Glomerular visceral epithelial cell (primary cell): Measurements from ENCODE around the gene ABCA2.
"Not testable (repeated sequence)": the region's sequence is repeated elsewhere in the genome, so short reads cannot be mapped to it uniquely, and the experiment has no call there.

ENCODE experiments used
- DNase-seq: peaks from one replicate; pipeline ENCODE4 v3.0.0-alpha.2; 2016; ENCODE audit errors: extremely low spot score

The ABCA2 gene

GRCh38 chr9:137015976-137016375, 12.1 kb downstream of the ABCA2 start:
- no peak for DNase-seq

- no peak for DNase-seq
Measured at GRCh38 chr9:137015540-137015930, 12.5 kb downstream of the ABCA2 start.

- no peak for DNase-seq
Measured at GRCh38 chr9:137014776-137015539, 13.1 kb downstream of the ABCA2 start.

DNA sequence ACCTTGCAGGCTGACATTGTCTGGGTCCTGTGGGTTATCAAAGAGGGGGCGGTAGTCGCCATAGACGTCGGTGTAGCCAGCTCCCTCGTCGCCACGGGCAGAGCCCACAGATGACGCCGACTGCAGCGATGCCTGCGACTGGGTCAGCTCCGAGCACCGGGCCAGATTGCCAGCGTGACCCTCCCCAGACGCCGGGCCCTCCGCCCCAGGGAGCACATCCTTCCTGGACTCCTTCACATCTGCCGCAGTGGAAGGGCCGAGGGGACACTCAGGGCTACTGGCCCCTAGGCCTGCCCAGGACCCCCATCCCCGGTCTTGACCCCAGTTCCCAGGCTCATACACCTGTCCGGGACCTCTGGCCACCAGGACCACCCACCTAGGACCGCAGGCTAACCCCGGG, 13.9 kb downstream of the ABCA2 start:
- DNase-seq, result no peak

GRCh38 chr9:137013571-137013940, 14.5 kb downstream of the ABCA2 start:
- DNase-seq, result no peak

DNA sequence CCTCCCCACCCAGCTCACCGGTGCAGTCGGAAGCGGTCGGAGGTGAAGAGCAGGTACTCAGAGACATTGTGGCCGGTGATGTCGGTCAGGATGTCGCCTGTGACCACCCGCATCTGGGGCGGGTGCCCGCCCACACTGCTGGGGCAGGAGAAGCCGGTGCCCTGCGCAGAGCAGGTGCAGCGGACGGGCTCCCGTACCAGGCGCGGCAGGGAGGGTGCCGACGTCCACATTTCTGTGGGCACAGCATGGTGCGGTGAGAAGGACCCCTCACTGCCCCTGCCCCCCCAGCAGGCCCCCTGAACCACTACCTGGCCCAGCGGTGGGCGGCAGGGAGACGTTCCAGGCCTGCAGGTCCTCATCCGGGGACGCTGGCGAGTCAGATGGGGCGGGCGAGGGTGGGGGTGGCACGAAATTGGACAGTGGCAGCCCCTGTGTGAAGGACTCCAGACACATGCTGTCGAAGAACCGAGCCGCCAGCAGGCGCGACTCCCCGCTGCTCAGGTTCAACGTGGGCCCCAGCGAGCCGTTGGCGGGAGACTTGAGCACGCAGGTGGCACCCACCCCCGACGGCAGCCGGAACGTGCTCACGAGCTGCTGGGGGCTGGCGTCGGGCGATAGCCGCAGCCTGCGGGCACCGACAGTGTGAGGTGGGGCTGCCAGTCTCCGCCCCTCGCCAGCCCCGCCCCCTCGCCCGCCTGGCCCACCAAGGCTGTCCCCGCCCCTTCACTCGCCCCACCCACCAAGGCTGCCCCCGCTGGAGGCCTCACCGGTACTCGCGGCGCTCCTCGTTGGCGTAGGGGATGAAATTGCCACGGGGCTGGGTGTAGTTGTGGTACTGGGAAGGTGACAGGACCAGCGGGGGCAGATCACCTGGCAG, 15.1 kb downstream of the ABCA2 start:
- no peak for DNase-seq

GRCh38 chr9:137011907-137012675, 15.9 kb downstream of the ABCA2 start:
- DNase-seq, result no peak

DNA sequence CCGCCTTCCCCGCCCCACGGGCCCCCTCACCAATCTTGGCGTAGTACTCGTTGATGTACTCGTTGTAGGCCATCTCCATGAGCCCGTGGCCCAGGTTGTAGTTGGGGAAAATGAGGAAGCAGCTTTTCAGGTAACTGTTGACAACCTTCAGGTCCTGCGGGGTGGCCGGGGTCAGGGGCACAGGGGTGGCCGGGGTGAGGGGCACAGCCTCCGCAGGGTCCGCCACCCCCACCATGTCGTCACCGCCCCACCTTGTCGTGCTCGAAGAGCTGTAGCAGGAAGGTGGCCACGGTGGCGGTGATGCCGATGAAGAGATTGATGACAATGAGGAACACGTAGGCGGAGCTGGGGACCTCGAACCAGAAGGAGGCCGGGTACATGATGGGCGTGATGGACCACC, 16.9 kb downstream of the ABCA2 start:
- no peak for DNase-seq

- DNase-seq, result no peak
Measured at GRCh38 chr9:137009938-137010732, 17.9 kb downstream of the ABCA2 start.

- no peak for DNase-seq
Measured at GRCh38 chr9:137009217-137009616, 18.8 kb downstream of the ABCA2 start.

DNA sequence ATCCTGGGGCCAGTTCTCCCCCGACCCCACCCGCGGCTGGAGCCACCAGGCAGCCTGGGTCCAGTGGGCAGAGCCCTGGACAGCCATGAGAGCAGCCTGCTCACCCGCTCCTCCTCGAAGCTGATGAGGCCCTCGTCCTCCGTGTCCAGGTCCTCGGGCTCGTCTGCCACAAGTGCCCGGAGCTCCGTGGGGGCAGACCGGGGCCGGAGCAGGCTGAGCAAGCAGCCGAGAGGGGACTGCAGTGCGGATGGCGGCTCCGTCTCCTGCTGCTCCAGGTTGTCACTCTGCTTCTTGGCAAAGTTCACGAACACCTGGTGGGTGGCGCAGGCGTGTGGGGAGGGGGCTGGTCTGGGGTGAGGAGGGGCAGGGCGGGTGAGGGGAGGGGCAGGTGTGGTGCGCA, 19.7 kb downstream of the ABCA2 start:
- DNase-seq, result no peak

DNA sequence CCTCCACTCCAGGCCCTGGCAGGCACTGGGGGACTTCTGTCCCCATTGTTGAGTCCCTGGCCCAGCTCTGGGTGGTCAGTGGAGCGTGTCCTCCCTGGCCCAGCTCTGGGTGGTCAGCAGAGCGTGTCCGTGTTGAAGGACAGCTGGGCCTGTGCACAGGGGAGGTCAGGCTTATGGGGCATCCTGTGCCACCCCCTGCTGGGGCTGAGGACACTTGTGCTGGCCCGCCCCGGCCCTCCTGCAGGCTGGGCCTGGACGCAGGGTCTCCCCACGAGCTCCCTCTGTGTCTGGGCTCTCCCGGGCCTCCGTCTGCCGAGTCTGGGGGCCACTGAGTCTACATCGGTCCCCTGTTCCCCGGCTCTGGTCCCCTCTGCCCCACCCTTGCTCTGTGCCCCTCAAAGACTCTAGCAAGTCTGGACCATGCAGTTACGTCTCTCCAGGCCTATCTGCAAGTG, 20.2 kb downstream of the ABCA2 start:
- peak; percentile 19 for DNase-seq

DNA sequence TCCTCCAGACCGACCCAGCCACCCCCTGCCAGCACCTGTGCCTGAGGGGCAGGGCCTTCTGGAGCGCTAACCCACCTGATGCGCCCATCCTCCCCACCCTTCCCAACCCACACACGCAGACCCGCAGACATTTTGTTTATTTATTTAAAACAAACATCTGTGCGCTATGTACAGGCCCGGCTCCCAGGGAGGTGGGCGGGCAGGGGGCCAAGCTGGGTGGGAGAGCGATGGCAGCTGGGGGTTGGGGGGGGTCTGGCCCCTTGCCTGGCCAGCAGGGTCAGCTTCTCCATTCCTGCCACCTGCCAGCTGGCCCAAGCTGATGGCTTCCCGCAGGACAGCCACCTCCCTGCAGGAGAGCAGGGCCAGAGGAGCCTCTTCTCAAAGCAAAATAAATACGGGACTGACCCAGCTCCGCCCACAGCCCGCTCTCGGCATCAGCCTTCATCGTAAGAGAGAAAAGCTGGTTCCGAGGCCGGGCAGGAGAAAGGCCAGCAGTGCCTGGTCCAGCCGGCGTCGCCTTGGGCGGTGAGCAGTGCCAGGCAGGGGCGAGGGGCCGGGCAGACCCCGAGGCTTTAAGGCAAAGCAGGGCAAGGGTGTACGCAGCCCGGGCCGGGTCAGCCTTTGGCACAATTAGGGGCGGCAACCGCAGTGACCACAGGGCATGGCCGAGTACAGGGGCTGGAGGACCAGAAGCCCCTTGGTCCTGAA, 20.8 kb downstream of the ABCA2 start:
- DNase-seq, result no peak

DNA sequence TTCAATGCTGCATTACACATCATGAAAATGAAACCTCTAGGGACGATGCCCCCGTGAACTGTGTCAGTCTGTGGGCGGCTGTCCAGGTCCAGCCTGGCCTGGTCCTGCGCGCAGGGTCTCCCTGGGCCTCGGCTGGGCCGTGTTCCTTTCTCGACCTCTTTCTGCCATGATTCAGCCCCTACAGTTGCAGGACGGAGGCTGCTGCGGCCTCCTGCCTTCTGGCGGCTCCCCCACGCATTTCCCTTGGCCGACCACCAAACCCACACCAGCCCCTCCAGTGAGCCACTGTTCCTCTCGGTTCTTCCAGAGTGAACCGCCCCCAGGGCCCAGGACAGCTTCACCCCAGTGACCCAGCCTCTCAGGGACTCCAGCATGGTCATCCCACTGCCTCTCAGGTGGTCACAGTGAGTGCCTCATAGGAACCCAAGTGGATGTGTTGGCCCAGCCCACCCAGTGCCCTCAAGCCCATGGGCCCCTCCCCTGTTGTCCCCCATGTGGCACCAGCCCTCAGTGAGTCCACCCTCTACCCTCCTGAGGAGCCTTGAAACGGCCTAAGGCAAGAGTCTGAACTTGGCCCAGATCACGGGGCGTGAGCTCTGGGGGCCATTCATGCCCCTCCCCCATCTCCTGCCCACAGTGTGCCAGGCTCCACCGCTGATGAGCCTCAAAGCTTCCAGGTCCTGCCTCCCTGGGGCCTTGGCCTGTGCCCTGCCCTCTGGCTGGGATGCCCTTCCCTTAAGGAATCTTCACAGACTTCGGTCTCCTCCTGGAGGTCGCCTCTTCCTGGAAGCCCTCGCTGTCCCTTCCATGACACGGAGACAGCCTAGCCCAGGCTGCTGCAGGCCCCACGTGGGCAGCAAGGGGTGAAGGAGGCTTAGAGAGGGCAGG, 21.7 kb downstream of the ABCA2 start:
- DNase-seq, result no peak

DNA sequence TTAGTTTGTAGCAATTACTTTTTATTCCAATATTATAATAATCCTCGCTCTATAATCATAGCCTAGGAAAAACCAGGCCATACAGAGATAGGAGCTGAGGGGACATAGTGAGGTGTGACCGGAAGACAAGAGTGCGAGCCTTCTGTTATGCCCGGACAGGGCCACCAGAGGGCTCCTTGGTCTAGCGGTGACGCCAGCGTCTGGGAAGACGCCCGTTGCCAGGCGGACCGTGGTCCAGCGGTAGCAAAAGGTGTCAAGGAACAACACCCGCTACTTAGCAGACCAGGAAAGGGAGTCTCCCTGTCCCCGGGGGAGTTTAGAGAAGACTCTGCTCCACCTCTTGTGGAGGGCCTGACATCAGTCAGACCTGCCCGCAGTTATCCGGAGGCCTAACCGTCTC, 23.8 kb downstream of the ABCA2 start:
- DNase-seq, result not testable (repeated sequence)

DNA sequence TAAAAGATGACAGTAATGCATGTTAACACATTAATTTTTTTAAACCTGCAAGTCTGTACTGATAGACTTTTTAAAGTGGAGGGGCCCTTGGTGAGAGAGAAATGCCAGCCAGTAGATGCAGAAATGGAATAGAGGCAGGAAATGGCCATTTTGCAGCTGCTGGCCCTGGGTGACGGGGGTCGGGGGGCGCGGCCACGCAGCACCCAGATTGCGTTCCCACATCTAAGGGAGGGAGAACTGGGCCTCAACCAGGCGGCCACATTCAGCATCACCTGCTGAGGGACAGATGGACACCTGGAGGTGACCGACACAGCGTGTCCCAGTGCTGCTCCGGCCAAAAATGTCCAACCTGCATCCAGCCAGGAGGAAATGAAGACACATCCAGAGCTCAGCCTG, 25.4 kb downstream of the ABCA2 start:
- no peak for DNase-seq

DNA sequence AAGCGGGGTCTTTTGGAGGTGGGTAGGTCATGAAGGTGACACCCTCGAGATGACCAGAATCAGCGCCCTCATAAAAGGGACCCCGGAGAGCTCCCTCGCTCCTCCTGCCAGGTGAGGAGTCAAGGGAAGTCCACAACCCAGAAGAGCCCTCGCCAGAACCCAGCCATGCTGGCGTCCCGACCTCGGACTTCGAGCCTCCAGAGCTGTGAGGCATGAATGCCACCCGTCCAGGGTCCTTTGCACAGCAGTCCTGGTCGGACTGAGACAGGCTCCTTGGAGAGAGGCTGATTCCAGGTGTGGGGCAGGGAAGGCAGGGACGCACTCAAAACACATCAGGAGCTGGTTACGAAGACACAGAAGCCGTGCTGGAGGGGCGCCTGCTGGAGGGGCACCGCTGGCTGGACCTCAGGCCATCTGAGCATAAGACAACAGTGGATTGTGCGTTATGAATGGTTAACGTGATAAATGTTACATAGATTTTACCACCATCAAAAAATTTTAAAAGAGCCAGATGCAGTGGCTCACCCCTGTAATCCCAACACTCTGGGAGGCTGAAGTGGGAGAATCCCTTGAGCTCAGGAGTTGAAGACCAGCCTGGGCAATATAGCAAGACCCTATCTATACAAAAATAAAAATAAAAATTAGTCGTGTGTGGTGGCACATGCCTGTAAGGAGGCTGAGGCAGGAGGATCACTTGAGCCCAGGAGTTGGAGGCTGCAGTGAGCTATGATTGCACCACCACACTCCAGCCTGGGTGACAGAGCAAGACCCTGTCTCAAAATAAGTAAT, 26.0 kb downstream of the ABCA2 start:
- no peak for DNase-seq

DNA sequence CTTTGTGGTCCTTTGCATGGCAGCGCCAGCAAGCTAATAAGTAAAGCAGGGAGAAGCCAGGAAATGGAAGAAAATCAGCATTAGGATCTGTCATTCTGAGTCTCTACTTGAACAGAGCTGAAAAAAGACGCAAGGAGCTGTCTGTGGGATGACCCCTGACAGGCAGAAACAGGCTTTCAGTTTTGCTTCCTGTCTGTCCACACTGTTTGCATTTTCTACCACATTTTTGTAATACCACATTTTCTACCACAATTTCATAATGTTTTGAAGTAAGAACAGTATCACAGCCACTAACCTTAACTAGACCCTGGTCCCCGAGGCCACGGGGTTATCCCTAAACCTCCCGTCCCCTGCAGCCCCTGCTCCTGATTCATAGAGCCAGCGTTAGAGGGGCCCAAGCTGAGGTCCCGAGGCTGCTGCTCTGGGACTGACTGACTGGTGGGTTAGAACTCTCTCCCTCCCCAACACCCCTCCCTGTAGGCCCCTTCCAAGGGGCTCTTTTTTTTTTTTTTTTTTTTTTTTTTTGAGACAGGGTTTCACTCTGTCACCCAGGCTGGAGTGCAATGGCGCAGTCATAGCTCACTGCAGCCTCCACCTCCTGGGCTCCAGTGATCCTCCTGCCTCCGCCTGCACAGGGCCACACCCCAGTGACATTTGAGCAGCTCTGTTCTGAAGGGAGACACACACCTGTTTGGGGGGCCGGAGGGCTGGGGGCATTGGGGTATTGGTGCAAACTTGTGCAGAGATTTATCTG, 27.7 kb downstream of the ABCA2 start:
- no peak for DNase-seq
